ENCODE data around the gene ATRIP.

DNA sequence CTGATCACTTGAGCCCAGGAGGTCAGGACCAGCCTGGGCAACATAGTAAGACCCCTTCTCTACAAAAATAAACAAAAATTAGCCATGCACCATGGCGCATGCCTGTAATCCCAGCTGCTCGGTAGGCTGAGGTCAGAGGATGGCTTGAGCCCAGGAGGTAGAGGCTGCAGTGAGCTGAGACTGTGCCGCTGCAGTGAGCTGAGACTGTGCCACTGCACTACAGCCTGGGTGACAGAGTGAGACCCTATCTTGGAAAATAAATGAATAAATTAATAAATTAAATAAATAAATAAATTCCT, 46.6 kb downstream of the ATRIP start:
- no peak for TF ChIP-seq CTCF (IDR thresholded peaks at IDR 0.05)
- TF ChIP-seq POLR2A (IDR thresholded peaks at IDR 0.05): no peak

Data from uterus (tissue), 2 donors.